D721Med (cell line): Measurements from ENCODE around the gene ATF7.
A peak's percentile ranks its signal among the peaks of the same experiment; 100 is the strongest.

Experiments used
- DNase-seq: peaks from one replicate; pipeline ENCODE4 v3.0.0; 2011; ENCODE audit warnings: low spot score; ENCODE audit not compliant: insufficient read length
- FAIRE-seq: peaks from 2 replicates; lab custom pipeline; 2011; peaks lifted over from hg19 to GRCh38; lab: Jason Lieb, UNC
- TF ChIP-seq, protein P1 (sequence below): IDR thresholded peaks from 2 replicates; pipeline ENCODE4 v1.5.1; 2012; ENCODE audit warnings: mild to moderate bottlenecking, control low read depth; ENCODE audit not compliant: insufficient read depth; ENCODE audit errors: missing control alignments

The ATF7 gene

GRCh38 chr12:53505086-53505485 is 121.1 kb downstream of the ATF7 start:
- TF ChIP-seq, protein P1, sequence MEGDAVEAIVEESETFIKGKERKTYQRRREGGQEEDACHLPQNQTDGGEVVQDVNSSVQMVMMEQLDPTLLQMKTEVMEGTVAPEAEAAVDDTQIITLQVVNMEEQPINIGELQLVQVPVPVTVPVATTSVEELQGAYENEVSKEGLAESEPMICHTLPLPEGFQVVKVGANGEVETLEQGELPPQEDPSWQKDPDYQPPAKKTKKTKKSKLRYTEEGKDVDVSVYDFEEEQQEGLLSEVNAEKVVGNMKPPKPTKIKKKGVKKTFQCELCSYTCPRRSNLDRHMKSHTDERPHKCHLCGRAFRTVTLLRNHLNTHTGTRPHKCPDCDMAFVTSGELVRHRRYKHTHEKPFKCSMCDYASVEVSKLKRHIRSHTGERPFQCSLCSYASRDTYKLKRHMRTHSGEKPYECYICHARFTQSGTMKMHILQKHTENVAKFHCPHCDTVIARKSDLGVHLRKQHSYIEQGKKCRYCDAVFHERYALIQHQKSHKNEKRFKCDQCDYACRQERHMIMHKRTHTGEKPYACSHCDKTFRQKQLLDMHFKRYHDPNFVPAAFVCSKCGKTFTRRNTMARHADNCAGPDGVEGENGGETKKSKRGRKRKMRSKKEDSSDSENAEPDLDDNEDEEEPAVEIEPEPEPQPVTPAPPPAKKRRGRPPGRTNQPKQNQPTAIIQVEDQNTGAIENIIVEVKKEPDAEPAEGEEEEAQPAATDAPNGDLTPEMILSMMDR: no peak
- FAIRE-seq (no peak), DNase-seq (no peak)

DNA sequence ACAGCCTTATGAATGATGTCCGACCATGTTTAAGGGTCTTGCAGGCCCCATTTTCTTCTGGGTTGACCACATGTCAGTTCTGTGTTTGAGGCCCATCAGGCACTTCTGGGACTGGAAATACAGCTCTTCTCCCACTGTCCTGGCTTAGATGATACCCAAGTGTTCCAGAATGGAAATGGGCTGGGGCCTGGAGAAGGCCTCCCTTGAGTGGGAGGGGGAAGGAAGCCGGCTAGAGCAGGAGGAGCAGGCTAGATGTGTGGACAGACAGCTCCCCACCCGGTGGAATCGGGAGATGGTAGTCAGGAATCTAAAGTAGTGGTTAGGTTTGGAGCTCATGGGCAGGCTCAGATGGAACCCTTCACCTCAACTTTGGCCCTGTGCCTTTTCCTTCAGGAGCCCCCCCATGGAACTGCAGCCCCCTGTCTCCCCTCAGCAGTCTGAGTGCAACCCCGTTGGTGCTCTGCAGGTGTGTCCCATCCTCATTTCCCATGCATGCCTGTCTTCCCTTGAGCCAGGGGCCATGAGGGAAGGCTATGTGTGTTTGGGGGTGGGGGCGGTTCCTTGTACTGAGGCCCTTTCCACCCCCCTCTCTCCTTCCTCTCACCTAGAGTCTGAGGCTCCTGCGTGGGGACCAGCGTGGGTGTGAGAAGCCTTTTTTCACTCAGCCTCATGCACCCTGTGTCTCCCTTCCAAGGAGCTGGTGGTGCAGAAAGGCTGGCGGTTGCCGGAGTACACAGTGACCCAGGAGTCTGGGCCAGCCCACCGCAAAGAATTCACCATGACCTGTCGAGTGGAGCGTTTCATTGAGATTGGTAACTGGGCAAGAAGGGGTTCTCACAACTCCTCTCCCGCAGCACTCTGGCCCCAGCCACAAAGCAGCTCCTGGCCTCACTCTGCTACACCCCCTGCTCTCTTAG is 121.9 kb downstream of the ATF7 start:
- TF ChIP-seq, protein P1: no peak
- DNase-seq: no peak
- no peak for FAIRE-seq

DNA sequence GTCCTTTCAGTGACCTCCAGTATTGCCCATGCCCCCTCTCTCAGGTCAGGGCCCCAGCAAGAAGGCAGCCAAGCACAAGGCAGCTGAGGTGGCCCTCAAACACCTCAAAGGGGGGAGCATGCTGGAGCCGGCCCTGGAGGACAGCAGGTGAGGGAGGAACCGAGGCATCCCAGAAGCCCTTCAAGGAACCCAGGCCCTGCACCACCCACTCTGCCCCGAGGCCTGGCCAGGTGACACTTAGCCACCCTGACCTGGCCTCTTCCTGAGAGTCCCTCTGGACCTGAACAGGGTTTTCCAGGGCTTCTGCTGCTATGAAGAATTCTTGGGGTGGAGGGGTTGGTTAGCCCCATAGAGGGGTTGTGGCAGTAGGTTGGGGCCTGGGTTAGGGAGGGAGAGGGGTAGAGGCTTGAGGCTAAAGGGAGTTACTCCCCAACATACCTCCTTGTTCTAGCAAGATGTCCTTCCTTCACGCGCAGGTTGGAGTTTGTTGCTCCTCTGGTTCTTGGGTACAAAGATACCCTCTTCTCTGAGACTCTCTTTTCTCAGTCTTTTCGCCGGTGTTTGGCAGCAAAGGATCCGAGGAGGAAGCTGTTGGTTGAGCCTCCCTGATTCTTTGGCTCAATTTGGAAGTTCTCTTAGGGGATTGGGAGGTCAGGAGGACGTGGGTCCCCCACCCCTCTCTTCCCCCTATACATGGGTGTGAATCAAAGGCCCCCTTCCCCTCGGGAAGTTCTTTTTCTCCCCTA is 123.0 kb downstream of the ATF7 start:
- TF ChIP-seq, protein P1: no peak
- DNase-seq: no peak
- no peak for FAIRE-seq

- DNase-seq (no peak), FAIRE-seq (no peak)
- TF ChIP-seq, protein P1: no peak
Measured at GRCh38 chr12:53502331-53502730, 123.9 kb downstream of the ATF7 start.

GRCh38 chr12:53501615-53502181 is 124.5 kb downstream of the ATF7 start:
- TF ChIP-seq, protein P1: no peak
- DNase-seq: no peak
- FAIRE-seq: no peak

DNA sequence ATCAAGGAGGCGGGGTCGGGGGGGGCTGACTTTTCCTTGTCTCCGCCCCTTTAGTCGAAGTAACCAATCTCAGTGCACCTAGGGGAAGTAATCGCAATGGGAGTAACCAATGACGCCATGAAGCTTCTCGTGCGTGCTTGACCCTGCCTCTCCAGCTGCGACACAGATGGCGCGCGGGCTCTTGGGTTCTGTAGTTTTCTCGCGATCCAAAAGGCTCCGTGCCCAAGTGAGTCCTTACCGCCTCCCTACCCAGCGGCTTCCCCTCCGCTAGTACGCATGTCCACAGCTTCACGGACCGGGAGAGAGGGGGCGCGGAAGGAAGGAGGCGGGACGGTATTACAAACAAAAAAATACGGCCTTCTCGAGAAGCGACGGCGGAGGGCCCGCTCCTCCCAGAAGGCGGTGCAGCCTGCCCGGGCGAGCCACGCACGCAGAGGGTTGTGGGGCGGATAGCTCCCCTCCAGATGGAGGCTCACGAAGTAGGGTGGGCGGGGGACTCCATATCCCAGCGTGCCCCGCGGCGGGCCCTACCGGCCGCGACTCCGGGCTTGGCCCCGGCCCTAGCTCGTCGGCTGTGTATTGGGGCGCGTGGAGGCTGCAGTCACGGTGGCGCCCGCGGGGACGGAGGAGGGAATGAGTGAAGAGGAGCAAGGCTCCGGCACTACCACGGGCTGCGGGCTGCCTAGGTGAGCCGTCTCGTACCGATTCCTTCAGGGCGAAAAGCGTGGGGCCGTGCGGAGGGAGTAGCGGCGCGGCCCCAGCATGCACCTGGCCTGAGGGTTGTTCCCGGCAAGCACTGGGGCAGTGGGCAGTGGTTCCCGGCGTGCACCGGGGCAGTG is 125.2 kb downstream of the ATF7 start, which contains the start of gene TARBP2:
TARBP2 (plus strand) TSS at position 508 of the 839 bp plus-strand sequence; CDS start at position 634, 126 bp downstream.
- DNase-seq (peak; percentile 87), FAIRE-seq (no peak)
- TF ChIP-seq, protein P1: no peak
